ENCODE data around the gene SMG6.

SMG6 gene

GRCh38 chr17:2235265-2235664, 68.3 kb downstream of the SMG6 start:
- no peak for DNase-seq (ENCODE audit: low spot score)

DNA sequence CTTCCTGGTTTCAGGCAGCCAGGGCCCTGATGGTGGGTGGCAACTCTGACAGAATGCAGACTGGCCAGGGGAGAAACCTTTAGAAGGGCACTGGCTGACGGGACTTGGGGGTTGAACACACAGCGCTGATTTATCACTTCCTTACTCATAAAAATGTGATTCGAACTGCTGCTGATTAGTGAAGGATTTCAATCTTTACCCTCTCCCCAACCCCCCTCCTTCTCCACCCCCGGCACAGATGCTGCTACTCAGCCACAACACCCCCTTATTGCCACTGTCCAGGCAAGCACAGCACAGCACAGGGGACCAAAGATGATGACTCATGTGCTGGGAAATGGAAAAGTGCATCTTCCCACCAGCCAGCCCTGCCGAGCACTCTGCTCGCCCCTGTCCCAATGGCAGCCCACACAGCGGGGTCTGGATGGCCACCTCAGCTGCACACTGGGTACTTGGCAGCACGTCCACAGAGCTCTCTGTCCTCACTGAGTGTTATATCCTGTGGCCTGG, 70.1 kb downstream of the SMG6 start:
- DNase-seq (ENCODE audit: low spot score): no peak

- no peak for DNase-seq (ENCODE audit: low spot score)
These were observed 71.3 kb downstream of the SMG6 start for GRCh38 chr17:2232244-2232638.

DNA sequence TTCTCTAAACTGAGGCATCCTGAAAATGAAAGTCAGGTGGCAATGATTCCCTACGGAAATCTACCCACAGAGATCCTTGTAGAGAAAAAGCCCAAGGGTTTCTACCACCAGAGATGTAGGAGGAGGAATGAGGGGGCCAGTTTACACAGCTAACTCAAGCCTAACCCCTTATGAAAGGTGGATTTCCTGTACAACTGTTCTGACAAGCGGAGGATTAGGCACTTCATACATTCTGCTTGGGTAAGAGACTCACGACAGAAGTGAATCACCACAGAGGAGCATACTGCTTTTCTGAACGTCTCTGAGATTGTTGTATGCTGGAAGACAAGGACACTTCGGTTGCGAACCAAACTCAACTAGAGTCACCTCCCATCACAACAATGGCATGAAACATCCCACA, 72.7 kb downstream of the SMG6 start:
- DNase-seq (ENCODE audit: low spot score): peak; percentile 29

DNA sequence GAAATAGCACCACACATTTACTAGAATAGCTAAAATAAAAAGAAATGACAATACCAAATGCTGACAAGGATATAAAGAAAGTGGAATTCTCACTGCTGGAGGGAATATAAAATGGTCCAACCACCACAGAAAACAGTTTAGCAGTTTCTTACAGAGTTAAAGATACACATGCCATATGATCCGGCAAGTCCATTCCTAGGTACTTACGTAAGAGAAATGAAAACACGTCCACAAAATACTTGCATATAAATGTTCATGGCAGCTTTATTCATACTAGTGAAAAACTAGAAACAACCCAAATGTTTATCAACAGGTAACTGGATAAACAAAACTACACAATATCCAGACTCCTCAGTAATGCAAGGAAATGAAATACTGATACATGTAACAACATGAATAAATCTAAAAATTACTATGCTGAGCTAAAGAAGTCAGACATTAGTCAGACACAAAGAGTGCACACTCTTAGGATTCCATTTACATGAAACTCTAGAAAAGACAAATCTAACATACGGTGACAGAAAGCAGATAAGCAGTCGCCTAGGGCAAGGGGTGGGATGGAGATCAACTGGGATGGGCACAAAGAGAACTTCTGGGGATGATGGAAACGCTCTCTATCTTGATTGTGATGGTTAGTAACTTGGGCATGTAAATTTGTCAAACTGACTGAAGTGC, 76.4 kb downstream of the SMG6 start:
- no peak for DNase-seq (ENCODE audit: low spot score)

- DNase-seq (ENCODE audit: low spot score): no peak
These were observed 80.0 kb downstream of the SMG6 start for GRCh38 chr17:2223617-2223927.

DNA sequence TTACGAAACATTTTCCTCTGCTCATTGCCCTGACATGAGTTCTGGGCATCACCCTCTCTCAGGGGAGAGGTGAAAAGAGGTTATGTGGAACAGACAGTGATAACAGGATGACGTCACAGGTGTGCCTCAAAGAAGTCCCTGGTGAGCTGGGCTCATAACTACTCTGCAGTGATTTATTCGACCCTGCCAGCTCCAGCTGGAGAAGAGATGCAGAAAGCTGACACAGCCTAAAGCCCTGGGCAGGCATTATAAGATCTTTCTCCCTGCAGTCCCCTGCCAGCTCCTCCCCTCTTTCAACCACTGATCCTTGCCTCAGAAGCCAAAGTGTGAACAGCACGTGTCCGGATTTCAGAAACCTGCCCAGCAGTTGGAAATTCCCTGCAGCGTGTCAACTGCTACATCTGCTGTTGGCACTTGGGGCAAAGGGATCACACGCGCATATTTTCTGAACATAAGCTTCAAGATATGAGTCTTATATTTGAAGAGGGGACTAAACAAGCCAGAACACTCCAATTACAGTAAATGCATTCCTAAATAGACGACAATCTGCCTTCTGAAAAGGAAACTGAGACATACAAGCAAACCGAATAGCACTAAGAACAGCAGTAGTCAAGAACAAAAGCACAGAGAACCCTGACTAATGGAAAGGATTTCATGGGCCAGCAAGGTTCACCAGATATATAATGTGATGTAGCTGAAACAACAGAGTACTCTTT, 80.5 kb downstream of the SMG6 start:
- DNase-seq (ENCODE audit: low spot score): no peak

DNA sequence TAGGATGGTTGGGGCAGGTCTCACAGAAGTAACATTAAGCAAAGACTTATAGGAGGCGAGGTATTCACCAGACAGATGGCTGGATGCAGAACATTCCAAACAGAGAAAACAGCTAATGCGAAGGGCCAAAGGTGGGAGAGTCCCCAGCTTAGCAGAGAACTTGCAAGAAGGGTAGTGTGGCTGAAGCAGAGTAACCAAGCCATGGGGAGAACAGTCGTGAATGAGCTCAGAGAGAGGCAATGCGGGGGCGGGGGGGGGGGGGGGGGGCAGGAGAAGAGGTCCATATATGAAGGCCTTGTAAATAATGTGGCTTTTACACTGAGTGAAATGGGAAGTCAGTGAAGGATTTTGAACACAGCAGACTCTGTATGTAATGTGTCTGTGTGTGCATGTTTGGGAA, 81.3 kb downstream of the SMG6 start:
- no peak for DNase-seq (ENCODE audit: low spot score)

- no peak for DNase-seq (ENCODE audit: low spot score)
These were observed 85.2 kb downstream of the SMG6 start for GRCh38 chr17:2218426-2218825.

- DNase-seq (ENCODE audit: low spot score): peak; percentile 39
These were observed 87.8 kb downstream of the SMG6 start for GRCh38 chr17:2215616-2216364.

GRCh38 chr17:2214929-2215615, 88.5 kb downstream of the SMG6 start:
- no peak for DNase-seq (ENCODE audit: low spot score)

GRCh38 chr17:2214047-2214928, 89.3 kb downstream of the SMG6 start:
- DNase-seq (ENCODE audit: low spot score): peak; percentile 68

DNA sequence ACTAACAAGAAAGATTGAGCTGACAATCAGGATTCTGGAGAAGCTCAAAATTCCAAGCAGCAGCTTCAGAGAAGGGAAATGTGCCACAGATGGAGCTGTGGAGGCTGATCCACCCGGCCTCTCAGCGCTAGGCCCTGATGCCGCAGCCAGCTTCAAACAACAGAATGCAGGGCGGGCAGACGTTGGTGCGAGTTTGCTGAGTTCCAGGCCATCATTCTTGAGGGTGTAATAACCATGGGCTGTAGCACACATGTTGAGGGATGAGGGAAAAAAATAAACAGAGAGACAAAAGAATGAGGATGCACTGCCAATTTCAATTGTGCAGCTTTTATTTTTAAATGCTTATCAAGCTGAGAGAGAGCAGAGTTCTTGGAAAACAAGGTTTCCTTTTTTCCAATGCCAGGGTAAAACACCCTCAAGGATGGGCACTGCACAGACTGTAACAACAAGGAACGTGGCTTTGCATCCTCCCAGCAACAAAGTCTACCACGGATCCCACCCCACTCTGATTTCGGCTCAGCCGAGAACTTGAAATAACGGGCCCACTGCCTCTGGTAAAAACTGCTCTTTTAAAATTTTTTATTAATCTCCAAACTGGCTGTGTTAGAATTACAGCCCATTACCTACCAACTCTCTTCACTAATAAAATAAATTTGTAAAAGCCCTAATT, 90.2 kb downstream of the SMG6 start:
- peak; percentile 22 for DNase-seq (ENCODE audit: low spot score)

- DNase-seq (ENCODE audit: low spot score): peak; percentile 21
These were observed 91.1 kb downstream of the SMG6 start for GRCh38 chr17:2212400-2212981.

DNA sequence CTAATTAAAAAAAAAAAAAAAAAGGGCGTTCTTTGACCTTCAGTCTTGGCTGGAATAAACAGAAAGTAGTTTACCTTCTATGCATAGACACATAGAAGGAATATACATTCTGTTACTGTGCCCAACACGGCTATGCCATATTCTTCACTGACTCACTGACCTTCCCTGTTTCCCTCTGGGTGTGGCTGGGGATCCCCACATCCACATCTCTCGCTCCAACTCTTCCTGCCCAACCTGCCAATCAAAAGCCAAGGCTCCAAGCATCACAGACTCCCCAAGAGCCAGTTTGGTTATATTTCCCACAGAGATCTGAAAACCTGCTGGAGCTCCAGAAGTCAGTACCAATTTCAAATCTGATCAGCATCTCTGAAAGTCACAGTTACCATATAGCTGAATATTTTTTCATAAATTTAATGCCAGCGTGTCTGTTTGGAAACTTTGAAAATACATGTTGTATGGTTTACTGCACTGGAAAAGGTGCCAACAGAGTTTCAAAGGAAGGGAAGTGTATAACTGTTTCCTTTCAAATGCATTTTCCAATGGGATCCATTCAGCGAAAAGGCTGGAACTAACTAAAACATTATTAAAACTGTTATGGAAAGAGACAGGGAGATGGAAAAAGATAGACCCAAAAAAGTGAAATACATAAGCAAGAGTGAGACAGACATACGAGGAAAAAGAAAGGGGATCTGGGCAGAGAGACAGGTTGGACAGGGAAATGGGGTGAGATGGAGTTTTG, 91.8 kb downstream of the SMG6 start:
- no peak for DNase-seq (ENCODE audit: low spot score)

DNA sequence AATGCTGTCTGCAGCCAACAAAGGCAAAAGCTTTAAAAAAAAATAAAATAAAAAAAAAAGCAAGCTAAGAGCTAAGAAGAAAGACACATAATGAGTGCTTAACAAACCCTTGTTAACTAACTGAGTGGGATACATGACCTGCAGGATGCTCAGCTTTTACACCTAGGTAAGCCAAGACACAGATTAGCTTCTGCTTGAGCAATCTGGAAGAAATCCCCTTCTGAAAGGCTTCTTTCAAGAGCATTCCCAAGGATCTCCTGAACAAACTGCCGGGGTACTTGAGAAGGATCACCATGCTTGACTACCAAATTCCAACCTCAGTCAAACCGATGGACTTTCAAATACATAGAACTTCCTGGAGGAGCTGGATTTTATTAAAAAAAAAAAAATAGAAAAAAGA, 92.9 kb downstream of the SMG6 start:
- DNase-seq (ENCODE audit: low spot score): no peak

DNA sequence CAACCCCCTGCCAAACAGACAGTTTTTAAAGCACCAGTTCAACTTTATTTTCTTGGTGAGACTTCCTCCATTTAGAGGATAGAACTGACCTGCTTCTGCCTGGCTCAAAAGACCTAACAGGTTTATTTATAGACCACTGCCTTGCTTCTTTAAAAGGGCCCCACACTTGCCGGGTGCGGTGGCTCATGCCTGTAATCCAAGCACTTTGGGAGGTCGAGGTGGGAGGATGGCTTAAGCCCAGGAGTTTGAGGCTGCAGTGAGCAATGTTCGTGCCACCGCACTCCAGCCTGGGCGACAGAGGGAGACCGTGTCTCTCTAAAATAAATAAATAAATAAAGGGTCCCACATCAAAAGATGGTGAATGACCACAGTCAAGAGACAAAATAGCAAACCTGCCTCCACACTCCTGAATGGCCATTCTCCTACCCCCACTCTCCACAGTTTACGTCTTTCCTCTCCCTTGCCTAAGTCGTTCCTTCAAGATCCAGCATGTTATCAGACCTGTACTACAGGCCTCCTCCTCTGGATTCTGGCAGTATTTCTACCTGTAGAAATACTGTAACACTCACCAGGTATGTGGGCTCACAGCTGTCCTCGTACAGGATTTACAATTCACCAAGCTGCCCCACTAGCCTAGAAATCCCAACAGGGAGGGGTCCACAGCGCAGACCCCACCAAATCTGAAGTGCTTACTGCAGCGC, 95.6 kb downstream of the SMG6 start:
- DNase-seq (ENCODE audit: low spot score): no peak

DNA sequence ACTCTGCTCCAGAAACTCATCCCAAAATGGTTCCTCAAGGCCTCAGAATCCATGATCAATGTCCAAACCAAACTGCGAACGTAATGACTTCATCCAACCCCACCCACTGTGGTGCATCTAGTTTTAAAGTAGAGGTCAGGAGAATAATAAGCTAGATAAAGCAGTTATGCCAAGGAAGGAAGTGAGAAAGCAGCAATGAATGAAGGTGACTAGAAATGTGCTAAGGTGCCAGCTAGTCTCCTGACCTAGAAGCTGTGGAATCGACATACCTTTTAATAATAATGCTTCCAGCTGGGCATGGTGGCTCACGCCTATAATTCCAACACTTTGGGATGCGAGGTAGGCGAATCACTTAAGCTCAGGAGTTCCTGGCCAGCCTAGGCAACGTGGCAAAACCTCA, 99.2 kb downstream of the SMG6 start:
- DNase-seq (ENCODE audit: low spot score): no peak

GRCh38 chr17:2203818-2204217, 99.8 kb downstream of the SMG6 start:
- no peak for DNase-seq (ENCODE audit: low spot score)
